ENCODE results near the gene MAB21L3. TPM values are rescaled to one million over a fixed set of nuclear protein-coding genes. Genes with fewer than 3 reads are reported as not detected.

MAB21L3 gene
- total RNA-seq, 1 experiment from 2014 or later, result 0.21 TPM

DNA sequence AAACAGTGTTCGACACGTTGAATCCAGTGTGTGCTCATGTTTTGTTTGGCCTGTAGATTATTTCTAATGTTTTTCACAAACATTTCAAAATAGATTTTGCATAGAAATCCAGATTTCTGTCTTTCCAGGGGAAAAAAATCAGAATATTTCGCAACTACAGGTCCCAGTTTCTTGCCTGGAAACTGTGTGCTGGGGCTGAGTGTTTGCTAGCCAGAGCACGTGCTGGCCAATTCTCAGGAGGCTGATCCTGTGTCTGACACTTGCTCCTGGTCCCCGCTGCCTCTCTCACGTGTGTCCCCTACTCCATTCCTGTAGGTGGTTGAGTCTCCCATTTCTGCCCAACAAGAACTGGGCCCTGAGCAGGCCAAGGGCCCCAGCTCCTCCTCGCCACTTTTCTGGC is 2.4 kb downstream of the MAB21L3 start:
- DNase-seq, result no peak
- BruUV-seq (replicated peaks), result no TSS peak
- Mint-ChIP-seq H3K36me3 (ENCODE audit: insufficient read depth, unreplicated experiment) (peaks cover 8% of the 10 kb centered on the region), H3K27ac (ENCODE audit: unreplicated experiment) (no peak overlapping the region), H3K4me1 (ENCODE audit: low read depth, unreplicated experiment) (peaks cover 38% of the 10 kb centered on the region), H3K9me3 (ENCODE audit: low read depth, unreplicated experiment) (no peaks in the 10 kb centered on the region), H3K4me3 (ENCODE audit: low read depth, unreplicated experiment) (no peak overlapping the region), H3K27me3 (ENCODE audit: unreplicated experiment) (no peaks in the 10 kb centered on the region)
- TF ChIP-seq, protein P1, sequence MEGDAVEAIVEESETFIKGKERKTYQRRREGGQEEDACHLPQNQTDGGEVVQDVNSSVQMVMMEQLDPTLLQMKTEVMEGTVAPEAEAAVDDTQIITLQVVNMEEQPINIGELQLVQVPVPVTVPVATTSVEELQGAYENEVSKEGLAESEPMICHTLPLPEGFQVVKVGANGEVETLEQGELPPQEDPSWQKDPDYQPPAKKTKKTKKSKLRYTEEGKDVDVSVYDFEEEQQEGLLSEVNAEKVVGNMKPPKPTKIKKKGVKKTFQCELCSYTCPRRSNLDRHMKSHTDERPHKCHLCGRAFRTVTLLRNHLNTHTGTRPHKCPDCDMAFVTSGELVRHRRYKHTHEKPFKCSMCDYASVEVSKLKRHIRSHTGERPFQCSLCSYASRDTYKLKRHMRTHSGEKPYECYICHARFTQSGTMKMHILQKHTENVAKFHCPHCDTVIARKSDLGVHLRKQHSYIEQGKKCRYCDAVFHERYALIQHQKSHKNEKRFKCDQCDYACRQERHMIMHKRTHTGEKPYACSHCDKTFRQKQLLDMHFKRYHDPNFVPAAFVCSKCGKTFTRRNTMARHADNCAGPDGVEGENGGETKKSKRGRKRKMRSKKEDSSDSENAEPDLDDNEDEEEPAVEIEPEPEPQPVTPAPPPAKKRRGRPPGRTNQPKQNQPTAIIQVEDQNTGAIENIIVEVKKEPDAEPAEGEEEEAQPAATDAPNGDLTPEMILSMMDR (IDR thresholded peaks at IDR 0.05; ENCODE audit: unreplicated experiment), result no peak
- CTCF ChIA-PET, result no interaction called here
- intact Hi-C loops (cut with micrococcal nuclease; ENCODE audit: unreplicated experiment), result no loop called here

- peaks cover 5% of the 10 kb centered on the region for H3K36me3 Mint-ChIP-seq (ENCODE audit: insufficient read depth, unreplicated experiment)
- intact Hi-C loops (cut with micrococcal nuclease; ENCODE audit: unreplicated experiment), result no loop called here
- DNase-seq, result peak; percentile 6
- CTCF ChIA-PET, result no interaction called here
- H3K4me3 Mint-ChIP-seq (ENCODE audit: low read depth, unreplicated experiment), result no peak overlapping the region
- no peak overlapping the region for H3K27ac Mint-ChIP-seq (ENCODE audit: unreplicated experiment)
- no peaks in the 10 kb centered on the region for H3K9me3 Mint-ChIP-seq (ENCODE audit: low read depth, unreplicated experiment)
- TF ChIP-seq, protein P1 (IDR thresholded peaks at IDR 0.05; ENCODE audit: unreplicated experiment), result no peak
- no TSS peak for BruUV-seq (replicated peaks)
- H3K27me3 Mint-ChIP-seq (ENCODE audit: unreplicated experiment), result no peaks in the 10 kb centered on the region
- peaks cover 29% of the 10 kb centered on the region for H3K4me1 Mint-ChIP-seq (ENCODE audit: low read depth, unreplicated experiment)
Observed at GRCh38 chr1:116115476-116116439, 4.6 kb downstream of the MAB21L3 start.

DNA sequence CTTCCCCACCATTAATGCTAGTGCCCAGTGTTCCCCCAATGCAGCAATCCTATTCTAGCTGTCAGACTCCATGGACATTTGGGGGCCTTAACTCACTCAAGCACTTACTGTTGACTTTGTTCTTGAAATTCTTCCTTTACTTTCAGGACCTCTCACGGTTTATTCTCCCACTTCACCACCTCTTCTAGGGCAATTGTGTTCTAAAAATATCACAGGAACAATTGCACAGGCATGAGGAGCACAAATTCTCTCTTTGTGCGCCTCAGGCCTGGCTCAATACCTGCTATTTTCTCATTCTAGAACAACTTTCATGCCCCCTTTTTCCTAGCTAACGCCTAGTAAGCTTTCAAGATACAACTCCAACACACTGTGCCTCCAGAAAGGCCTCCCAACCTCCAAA is 7.3 kb downstream of the MAB21L3 start:
- no TSS peak for BruUV-seq (replicated peaks)
- H3K36me3 Mint-ChIP-seq (ENCODE audit: insufficient read depth, unreplicated experiment), result no peaks in the 10 kb centered on the region
- no peaks in the 10 kb centered on the region for H3K9me3 Mint-ChIP-seq (ENCODE audit: low read depth, unreplicated experiment)
- TF ChIP-seq, protein P1 (IDR thresholded peaks at IDR 0.05; ENCODE audit: unreplicated experiment), result no peak
- no peak overlapping the region for H3K27ac Mint-ChIP-seq (ENCODE audit: unreplicated experiment)
- no peaks in the 10 kb centered on the region for H3K27me3 Mint-ChIP-seq (ENCODE audit: unreplicated experiment)
- CTCF ChIA-PET, result no interaction called here
- no peak overlapping the region for H3K4me3 Mint-ChIP-seq (ENCODE audit: low read depth, unreplicated experiment)
- no peak for DNase-seq
- H3K4me1 Mint-ChIP-seq (ENCODE audit: low read depth, unreplicated experiment), result peaks cover 19% of the 10 kb centered on the region
- intact Hi-C loops (cut with micrococcal nuclease; ENCODE audit: unreplicated experiment), result no loop called here

DNA sequence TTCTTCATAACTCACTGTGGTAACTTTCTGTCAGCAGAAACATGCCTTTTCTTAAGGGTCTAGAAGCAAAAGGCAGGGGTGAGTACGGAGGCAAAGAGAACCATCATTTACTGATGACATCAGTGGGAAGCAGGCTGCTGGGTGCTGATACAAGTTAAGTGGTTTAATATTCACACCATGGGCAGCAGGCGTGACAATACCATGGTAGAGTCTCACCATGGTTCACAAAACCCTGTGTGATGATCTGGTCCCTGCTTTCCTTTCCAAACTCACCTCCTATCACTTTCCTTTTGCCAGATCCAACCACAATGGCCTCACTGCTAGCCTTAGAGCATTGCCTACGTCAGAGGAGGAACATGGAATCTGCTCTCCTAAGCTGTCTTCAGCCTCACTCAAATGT is 8.7 kb downstream of the MAB21L3 start:
- no TSS peak for BruUV-seq (replicated peaks)

More for the DNA sequence above, 8.7 kb downstream of the MAB21L3 start:
- no peaks in the 10 kb centered on the region for H3K36me3 Mint-ChIP-seq (ENCODE audit: insufficient read depth, unreplicated experiment)
- no peak overlapping the region for H3K4me3 Mint-ChIP-seq (ENCODE audit: low read depth, unreplicated experiment)
- no peak overlapping the region for H3K27ac Mint-ChIP-seq (ENCODE audit: unreplicated experiment)
- no peaks in the 10 kb centered on the region for H3K27me3 Mint-ChIP-seq (ENCODE audit: unreplicated experiment)
- DNase-seq, result no peak
- TF ChIP-seq, protein P1 (IDR thresholded peaks at IDR 0.05; ENCODE audit: unreplicated experiment), result no peak
- CTCF ChIA-PET, result no interaction called here
- H3K9me3 Mint-ChIP-seq (ENCODE audit: low read depth, unreplicated experiment), result no peaks in the 10 kb centered on the region
- intact Hi-C loops (cut with micrococcal nuclease; ENCODE audit: unreplicated experiment), result no loop called here
- peaks cover 22% of the 10 kb centered on the region for H3K4me1 Mint-ChIP-seq (ENCODE audit: low read depth, unreplicated experiment)

Measured in Calu3 (cell line).